Measurements from ENCODE around the gene PPP2R2C.

The PPP2R2C gene

DNA sequence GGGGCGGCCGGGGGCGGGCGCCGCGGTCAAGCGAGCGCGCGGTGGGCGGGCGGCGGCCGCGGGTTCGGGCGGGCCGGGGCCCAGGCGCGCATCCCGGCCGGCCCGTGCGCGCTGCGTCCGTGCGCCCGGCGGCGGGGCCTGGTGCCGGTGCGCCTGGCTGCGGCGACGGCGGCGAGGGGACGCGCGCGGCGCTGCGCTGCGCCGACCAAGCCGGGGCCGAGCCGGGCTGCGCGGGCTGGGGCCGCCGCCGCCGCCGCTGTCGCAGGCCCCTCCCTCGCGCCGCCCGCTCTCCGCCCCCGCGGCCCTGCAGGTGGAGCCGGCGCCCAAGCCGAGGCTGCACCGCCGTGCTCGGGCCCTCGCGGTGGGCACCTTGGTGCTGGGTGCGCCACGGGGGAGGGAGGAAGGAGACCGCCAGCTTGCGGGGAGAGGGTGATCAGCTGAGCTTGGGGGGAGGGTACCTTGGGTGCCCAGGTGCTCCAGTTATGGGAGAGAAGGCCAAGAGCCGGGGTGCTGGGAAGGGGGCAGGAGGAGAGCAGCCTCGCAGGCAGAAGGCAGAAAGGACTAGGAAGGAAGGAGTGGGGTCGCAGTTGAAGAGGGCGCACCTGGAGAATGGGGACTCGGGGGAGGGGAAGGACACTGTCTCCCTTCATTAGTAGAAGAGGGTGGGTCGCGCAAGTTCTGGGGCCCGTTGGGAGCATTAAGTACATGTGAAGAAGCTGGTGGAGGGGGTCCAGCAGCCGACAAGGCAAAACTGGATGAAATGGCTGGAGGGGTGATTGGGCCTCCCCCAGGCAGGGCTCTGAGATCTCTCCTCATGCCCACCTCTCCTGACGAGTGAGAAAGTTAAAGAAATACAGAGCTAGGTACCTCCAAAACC lies at the start of gene PPP2R2C:
Gene PPP2R2C, minus strand, starts transcription at position 228 of the 877 bp plus-strand sequence. CDS start 385 bp downstream, outside the sequence.
- in situ Hi-C loops (cut with HindIII; ENCODE audit: low sequenced_read_pairs) = no loop called here
- H3K4me3 ChIP-seq (ENCODE audit: low read depth, low read length) = no peak within 1 kb of the TSS
- TF ChIP-seq, protein P1, sequence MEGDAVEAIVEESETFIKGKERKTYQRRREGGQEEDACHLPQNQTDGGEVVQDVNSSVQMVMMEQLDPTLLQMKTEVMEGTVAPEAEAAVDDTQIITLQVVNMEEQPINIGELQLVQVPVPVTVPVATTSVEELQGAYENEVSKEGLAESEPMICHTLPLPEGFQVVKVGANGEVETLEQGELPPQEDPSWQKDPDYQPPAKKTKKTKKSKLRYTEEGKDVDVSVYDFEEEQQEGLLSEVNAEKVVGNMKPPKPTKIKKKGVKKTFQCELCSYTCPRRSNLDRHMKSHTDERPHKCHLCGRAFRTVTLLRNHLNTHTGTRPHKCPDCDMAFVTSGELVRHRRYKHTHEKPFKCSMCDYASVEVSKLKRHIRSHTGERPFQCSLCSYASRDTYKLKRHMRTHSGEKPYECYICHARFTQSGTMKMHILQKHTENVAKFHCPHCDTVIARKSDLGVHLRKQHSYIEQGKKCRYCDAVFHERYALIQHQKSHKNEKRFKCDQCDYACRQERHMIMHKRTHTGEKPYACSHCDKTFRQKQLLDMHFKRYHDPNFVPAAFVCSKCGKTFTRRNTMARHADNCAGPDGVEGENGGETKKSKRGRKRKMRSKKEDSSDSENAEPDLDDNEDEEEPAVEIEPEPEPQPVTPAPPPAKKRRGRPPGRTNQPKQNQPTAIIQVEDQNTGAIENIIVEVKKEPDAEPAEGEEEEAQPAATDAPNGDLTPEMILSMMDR (IDR thresholded peaks at IDR 0.05; ENCODE audit: low read depth, low read length, missing control alignments) = no peak
- DNase-seq (ENCODE audit: low read depth) = no peak

DNA sequence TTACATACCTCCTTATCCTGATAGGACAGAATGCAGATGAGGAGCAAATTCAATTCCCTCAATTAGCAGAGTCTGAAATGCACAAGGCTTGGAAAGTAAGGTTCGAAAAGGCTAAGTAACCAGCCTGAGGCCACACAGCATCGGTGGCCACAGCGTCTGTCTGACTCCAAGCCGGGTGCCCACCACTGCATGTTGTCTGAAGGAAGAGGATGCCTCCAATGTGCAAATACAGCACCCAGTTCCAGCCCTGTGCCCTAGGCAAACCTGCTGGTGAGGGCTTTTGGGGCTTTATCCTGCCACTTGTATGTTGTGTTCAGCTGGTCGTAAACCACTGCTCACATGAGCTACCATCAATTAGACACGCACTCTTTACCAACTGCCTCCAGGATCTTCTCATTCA lies 48.6 kb upstream of the PPP2R2C start:
- DNase-seq (ENCODE audit: low read depth) = no peak
- TF ChIP-seq, protein P1 (IDR thresholded peaks at IDR 0.05; ENCODE audit: low read depth, low read length, missing control alignments) = no peak
- in situ Hi-C loops (cut with HindIII; ENCODE audit: low sequenced_read_pairs) = no loop called here
- no peak overlapping the region for H3K4me3 ChIP-seq (ENCODE audit: low read depth, low read length)

DNA sequence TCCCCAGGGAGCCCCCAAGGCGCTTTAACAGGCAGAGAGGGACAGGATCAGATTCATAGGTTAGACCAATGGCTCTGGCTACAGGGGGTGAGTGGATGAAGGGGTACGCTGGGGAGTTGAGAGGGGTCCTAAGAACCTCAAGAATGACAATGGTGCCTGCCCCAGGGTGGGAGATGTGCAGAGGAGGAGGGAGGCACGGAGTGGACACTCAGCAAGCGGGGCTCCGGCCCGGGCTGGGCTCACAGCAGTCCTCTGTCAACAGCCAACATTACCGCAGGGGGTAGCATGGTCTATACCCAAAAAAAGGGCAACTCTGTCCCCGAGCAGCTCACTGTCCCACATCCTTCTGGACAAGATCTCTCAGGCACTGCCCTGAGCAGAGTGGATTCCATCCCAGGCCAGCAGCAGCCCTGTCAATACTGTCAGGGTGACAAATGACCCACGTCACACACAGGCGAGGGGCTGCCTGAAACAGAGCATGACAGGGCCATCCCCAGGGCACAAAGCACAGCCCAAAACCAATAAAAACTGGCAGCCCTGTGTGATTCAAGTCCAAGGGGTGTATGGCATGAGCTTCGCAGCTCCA lies 47.7 kb upstream of the PPP2R2C start:
- no peak overlapping the region for H3K4me3 ChIP-seq (ENCODE audit: low read depth, low read length)
- in situ Hi-C loops (cut with HindIII; ENCODE audit: low sequenced_read_pairs) = no loop called here
- no peak for DNase-seq (ENCODE audit: low read depth)
- TF ChIP-seq, protein P1 (IDR thresholded peaks at IDR 0.05; ENCODE audit: low read depth, low read length, missing control alignments) = no peak

DNA sequence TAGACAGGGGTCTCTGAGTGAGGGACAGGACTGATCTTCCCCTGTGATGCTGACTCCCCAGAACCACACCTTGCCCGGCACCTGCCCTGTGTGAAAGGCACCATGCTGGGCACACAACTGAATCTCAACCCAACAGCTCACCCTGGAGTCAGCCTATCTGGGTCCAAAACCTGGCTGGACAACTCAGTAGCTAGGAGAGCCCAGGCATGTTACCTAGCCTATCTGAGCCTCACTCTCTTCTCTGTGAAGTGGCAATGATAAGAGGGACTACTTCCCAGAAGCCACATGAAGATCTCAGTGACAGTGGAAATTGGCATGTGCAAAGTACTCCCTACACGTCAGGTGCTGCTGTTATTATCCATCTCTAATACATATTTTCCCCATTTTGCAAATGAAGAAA lies 44.8 kb upstream of the PPP2R2C start:
- TF ChIP-seq, protein P1 (IDR thresholded peaks at IDR 0.05; ENCODE audit: low read depth, low read length, missing control alignments) = no peak
- DNase-seq (ENCODE audit: low read depth) = no peak
- H3K4me3 ChIP-seq (ENCODE audit: low read depth, low read length) = no peak overlapping the region
- in situ Hi-C loops (cut with HindIII; ENCODE audit: low sequenced_read_pairs) = no loop called here

DNA sequence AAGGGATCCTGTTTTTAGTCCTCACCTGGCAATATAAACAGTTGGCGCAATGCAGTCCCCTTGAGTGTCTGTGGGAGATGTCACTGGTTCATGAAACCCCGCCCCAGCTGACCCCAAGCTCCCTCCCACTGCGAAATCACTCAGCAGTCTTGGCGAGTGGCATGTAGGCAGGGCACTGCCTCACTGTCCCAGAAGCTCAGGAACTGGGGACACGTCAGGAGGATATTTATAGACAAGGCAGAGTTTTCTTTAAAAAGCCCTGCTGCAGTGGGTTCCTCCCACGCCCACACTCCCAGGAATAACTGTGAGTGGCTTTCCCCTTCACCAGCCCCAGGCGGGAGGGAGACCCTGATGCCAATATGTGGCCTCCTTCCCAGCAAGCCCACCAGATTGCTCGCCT lies 44.3 kb upstream of the PPP2R2C start:
- TF ChIP-seq, protein P1 (IDR thresholded peaks at IDR 0.05; ENCODE audit: low read depth, low read length, missing control alignments) = no peak
- in situ Hi-C loops (cut with HindIII; ENCODE audit: low sequenced_read_pairs) = no loop called here
- no peak for DNase-seq (ENCODE audit: low read depth)
- no peak overlapping the region for H3K4me3 ChIP-seq (ENCODE audit: low read depth, low read length)

DNA sequence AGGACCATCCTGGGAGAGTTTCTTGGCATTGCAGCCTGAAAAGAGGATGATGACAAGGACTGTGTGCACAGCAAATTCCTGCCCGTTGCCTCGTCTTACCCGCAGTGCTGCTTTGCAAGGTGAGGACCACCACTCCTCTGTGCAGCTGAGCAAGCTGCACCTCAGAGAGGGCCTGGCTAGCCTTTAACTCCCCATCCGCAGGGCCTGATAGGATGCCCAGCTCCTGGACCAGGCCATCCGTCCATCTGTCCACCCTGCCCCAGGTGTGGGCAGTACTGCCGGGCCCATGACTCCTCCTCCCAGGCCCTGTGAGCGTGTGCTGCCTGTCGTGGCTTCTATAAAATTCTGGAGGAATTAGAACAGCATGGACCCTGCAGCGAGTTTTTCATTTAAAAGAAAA lies 43.9 kb upstream of the PPP2R2C start:
- no peak for DNase-seq (ENCODE audit: low read depth)
- TF ChIP-seq, protein P1 (IDR thresholded peaks at IDR 0.05; ENCODE audit: low read depth, low read length, missing control alignments) = no peak
- in situ Hi-C loops (cut with HindIII; ENCODE audit: low sequenced_read_pairs) = no loop called here
- H3K4me3 ChIP-seq (ENCODE audit: low read depth, low read length) = no peak overlapping the region
